ENCODE measurements around the gene MRGPRX4.

DNA sequence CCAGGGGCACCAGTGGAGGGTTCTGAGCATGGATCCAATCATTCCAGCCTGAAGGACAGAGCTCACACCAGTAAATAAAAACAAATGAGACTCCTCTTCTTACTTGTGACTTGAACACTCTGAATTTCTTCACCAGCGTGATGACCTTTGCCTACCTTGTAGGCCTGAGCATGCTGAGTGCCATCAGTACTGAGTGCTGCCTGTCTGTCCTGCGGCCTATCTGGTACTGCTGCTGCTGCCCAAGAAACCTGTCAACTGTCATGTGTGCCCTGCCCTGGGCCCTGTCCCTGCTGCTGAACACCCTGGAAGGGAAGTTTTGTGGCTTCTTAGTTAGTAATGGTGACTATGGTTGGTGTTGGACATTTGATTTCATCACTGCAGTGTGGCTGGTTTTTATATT, 23.9 kb downstream of the MRGPRX4 start:
- TF ChIP-seq, protein P1, sequence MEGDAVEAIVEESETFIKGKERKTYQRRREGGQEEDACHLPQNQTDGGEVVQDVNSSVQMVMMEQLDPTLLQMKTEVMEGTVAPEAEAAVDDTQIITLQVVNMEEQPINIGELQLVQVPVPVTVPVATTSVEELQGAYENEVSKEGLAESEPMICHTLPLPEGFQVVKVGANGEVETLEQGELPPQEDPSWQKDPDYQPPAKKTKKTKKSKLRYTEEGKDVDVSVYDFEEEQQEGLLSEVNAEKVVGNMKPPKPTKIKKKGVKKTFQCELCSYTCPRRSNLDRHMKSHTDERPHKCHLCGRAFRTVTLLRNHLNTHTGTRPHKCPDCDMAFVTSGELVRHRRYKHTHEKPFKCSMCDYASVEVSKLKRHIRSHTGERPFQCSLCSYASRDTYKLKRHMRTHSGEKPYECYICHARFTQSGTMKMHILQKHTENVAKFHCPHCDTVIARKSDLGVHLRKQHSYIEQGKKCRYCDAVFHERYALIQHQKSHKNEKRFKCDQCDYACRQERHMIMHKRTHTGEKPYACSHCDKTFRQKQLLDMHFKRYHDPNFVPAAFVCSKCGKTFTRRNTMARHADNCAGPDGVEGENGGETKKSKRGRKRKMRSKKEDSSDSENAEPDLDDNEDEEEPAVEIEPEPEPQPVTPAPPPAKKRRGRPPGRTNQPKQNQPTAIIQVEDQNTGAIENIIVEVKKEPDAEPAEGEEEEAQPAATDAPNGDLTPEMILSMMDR (IDR thresholded peaks at IDR 0.05), result no peak
- TF ChIP-seq HDAC2 (IDR thresholded peaks at IDR 0.05) (no peak), RFX5 (IDR thresholded peaks at IDR 0.05) (no peak), SMC3 (IDR thresholded peaks at IDR 0.05) (no peak), POLR2A (IDR thresholded peaks at IDR 0.05; ENCODE audit: low read length) (no peak), CHD2 (IDR thresholded peaks at IDR 0.05; ENCODE audit: low read length, partially characterized antibody) (no peak), POLR2AphosphoS2 (conservative IDR thresholded peaks at IDR 0.05; ENCODE audit: low read length) (no peak), RAD21 (conservative IDR thresholded peaks at IDR 0.05 in 1 of 2, IDR thresholded peaks at IDR 0.05 in 1 of 2) (no peak), TP53 (CRISPR knock-in tag; IDR thresholded peaks at IDR 0.05) (no peak), GATA3 (IDR thresholded peaks at IDR 0.05; ENCODE audit: borderline replicate concordance) (no peak), CHD4 (IDR thresholded peaks at IDR 0.05; ENCODE audit: borderline replicate concordance) (no peak), MAZ (IDR thresholded peaks at IDR 0.05; ENCODE audit: borderline replicate concordance, low read depth, low read length) (no peak), NR3C1 (IDR thresholded peaks at IDR 0.05) (no peak)
- TF ChIP-seq, protein P2, sequence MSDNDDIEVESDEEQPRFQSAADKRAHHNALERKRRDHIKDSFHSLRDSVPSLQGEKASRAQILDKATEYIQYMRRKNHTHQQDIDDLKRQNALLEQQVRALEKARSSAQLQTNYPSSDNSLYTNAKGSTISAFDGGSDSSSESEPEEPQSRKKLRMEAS (IDR thresholded peaks at IDR 0.05), result no peak

Measured in A549 (cell line).